GM19468 (cell line): ENCODE measurements around the gene BTN2A1.
"Not testable (repeated sequence)": the region's sequence is repeated elsewhere in the genome, so short reads cannot be mapped to it uniquely, and the experiment has no call there.

Experiments used
- ATAC-seq: cut with Tn5 transposase; IDR thresholded peaks from one replicate; pipeline ENCODE4 v1.9.1; 2021; ENCODE audit warnings: mild to moderate bottlenecking, moderate library complexity, moderate number of reproducible peaks; ENCODE audit not compliant: unreplicated experiment; ENCODE audit errors: extremely low read depth

BTN2A1 gene

DNA sequence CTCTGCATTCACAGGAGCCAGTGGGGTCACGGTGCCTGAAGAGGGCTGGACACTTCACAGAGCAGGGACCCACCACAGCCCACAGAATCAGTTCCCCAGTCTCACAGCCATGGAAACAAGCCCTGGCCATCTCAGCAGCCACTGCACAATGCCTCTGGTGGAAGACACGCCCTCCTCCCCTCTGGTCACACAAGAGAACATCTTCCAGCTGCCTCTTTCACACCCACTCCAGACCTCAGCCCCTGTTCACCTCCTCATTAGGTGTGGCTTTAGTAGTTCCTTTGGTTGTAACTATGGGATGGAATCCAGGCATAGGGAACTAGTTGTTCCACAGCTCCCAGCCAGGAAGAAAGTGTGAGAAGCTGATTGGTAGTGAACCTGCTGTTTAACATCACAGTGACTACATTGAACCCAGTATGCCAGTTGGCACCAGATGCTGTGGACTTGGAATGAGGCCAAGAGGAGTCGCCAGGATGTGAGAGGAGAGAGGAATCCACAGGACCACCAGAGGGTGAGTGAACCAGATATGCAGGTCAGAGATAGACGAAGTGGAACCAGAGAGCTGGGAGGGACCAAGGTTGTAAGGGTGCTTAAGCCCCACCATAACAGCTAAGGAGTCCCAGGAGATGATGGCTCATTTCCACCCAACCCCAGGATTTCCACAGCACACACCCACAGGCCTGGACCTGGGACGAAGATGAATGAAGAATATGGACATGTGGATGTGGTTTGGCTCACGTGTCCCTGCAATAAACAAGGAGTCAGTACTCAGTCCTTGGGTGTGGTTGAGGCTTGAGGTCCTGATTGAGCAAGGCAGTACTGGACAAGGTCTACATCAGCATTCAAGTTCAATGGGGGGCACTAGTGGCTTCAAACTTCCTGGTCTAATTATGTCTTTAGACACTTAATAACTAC is 26.2 kb upstream of the BTN2A1 start:
- ATAC-seq = no peak

- no peak for ATAC-seq
Observed at GRCh38 chr6:26432627-26433201, 25.0 kb upstream of the BTN2A1 start.

GRCh38 chr6:26433680-26434079 is 24.1 kb upstream of the BTN2A1 start:
- not testable (repeated sequence) for ATAC-seq

GRCh38 chr6:26436018-26436417 is 21.7 kb upstream of the BTN2A1 start:
- no peak for ATAC-seq

DNA sequence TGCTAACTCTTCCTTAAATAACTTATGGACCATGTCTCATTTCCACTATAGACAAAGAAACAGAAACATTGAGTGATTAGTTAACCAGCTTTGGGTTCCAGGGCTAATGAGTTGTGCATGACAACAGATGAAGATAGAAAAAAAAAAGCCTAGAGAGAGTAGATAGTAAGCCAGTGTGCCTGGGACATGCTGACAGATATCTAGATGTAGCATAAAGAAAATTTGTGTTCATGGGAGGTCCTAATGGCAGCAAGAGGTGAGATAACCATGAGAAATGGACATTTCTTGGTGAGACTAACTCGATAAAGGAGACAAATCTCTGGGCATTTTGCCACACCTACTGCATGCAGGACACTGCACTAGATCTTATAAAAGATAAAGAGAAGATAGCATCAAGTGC is 20.2 kb upstream of the BTN2A1 start:
- ATAC-seq = no peak

- no peak for ATAC-seq
Observed at GRCh38 chr6:26438000-26438399, 19.8 kb upstream of the BTN2A1 start.

- ATAC-seq = no peak
Observed at GRCh38 chr6:26439151-26440125, 18.3 kb upstream of the BTN2A1 start.

DNA sequence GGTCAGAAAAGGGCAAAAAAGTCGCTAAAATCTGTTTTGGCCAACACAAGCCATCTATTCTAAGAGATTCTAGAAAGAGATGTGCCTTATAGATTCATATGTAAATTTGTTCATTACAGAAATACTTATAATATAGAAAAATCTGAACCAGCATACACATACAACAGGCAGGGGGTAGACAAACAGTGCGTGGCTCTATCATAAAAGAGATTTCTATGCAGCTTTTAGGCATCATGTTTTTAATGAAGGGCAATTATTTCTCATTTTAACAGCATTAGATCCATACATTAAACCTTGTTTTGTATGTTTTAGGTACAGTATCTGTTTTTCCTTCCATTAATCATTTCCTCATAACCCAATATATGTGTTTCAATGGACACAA is 16.8 kb upstream of the BTN2A1 start:
- ATAC-seq = no peak

DNA sequence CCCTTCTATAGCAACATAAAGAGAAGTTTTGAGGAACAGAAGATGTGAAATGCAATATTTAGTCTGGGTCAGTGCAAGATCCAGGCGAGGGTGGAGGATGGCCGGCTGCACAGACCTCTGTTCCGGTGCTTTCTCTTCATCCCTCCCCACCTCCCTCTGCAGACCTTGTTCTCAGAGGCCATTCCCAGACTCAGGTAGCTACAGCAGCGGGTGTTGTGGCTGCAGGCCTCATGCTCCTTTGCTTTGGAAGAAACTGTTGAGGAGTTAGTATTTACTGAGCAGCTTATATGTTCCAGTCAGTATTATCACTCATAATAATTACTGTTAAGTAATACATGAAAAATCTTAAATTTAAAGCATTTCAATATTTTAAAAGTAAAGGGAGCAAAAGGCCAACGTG is 15.8 kb upstream of the BTN2A1 start:
- no peak for ATAC-seq

DNA sequence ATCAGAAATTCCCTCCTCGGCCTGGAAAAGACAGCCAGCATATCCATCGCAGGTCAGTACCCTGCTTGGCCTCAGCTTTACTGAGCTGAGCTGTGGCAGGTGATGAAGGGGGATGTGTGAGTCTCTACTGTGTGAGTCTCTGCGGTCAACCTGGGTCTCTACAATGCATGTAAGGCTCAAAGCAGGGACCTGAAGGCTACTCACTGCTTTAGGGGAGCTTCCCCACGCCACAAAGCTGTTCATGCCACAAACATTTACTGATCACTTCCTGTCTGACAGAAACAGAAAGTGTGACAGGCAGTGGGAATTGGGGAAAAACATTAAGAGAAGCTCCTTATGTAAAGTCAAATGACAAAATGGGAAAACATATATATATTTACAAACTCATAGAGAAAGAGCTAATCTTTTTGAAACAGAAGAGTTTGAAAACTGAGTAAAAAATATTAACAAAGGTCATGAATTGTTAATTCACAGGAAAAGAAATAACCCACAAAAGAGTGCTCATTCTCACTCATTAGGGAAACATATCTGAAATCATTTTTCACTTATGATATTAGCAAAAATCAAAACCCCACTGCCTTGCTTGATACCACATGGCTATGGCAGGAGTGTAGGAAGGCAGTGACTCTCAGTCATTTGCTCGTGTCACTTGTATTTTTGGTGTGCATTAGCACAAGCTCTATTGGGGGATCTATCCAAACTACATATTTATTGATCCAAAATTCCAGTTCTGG is 11.7 kb upstream of the BTN2A1 start:
- ATAC-seq = no peak

- no peak for ATAC-seq
Observed at GRCh38 chr6:26447257-26447656, 10.5 kb upstream of the BTN2A1 start.

- no peak for ATAC-seq
Observed at GRCh38 chr6:26450240-26450639, 7.5 kb upstream of the BTN2A1 start.

DNA sequence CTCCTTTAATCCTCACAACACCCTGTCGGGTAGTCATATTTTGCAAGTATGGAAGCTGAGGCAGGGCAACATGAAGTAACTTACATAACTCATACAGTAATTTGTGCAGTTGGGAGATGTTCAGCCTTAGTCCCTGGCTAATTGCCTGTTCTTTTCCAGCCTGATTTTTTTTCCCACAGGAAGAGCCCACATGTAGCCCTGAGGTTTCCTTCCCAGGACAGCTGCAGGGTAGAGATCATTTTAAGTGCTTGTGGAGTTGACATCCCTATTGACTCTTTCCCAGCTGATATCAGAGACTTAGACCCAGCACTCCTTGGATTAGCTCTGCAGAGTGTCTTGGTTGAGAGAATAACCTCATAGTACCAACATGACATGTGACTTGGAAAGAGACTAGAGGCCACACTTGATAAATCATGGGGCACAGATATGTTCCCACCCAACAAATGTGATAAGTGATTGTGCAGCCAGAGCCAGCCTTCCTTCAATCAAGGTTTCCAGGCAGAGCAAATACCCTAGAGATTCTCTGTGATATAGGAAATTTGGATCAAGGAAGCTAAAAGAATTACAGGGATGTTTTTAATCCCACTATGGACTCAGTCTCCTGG is 5.0 kb upstream of the BTN2A1 start:
- no peak for ATAC-seq

- ATAC-seq = no peak
Observed at GRCh38 chr6:26454631-26455030, 3.1 kb upstream of the BTN2A1 start.

- ATAC-seq = no peak
Observed at GRCh38 chr6:26455357-26455970, 2.3 kb upstream of the BTN2A1 start.

DNA sequence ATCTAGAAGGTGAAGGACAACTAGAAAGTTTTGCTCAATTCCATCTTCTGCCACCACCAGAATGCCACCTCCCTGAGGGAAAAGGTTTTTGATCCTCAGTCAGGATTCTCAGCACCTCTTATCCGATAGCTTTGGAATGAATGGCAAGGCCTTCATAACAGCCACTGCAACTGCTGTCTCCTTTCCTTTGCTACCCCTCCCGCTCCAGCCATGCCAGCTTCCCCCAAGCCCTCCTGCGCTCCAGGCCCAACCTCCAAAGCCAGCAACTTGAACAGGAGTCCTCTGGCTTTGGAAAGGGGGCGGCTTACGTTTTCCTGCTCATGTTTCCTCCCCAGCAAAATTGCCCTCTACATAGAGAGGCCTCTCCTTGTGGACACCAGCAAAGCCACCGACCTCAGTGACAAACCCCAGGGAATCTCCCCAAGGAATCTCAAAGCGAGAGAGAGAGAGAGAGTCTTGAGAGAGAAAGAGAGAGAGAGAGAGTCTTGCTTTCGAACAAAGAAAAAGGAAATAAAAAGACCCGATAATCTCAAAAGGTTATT is 420 bp upstream of the BTN2A1 start:
- no peak for ATAC-seq

DNA sequence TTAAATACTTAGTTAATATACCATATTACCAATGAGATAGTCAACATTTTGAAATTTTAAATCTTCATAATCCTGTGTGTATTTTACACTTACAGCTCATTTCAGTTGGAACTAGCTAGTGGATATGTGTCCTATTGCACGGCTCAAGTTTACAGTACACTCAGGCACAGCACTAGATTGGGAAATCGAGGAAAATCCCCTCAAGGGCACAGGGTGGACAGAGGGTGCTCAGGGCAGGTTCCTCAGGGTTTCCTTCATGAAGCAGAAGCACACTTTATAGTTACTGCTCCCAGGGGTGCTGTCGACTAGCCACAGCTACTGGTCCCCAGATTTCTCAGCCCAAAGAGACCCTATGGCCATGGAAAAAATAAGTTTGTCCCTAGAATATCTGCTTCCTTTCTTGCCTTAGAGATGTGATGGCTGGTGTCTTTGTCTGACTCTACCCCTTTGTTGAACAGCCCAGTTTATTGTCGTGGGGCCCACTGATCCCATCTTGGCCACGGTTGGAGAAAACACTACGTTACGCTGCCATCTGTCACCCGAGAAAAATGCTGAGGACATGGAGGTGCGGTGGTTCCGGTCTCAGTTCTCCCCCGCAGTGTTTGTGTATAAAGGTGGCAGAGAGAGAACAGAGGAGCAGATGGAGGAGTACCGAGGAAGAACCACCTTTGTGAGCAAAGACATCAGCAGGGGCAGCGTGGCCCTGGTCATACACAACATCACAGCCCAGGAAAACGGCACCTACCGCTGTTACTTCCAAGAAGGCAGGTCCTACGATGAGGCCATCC is 1.5 kb downstream of the BTN2A1 start:
- no peak for ATAC-seq

- not testable (repeated sequence) for ATAC-seq
Observed at GRCh38 chr6:26461353-26461752, 3.6 kb downstream of the BTN2A1 start.
